K562 (cell line): ENCODE results near the gene GPR78. TPM values are rescaled to one million over a fixed set of nuclear protein-coding genes. Genes with fewer than 3 reads are reported as not detected.

Experiments
- ATAC-seq: fragments of 200-7000 bp; cut with Tn5 transposase; 3 replicates; pipeline ENCODE4 v1.9.1; 2020; ENCODE audit warnings: moderate library complexity
- BruUV-seq: library from RNA; stranded (reverse); fragments of 400-500 nt; replicated peaks from 2 replicates; lab custom pipeline; 2021; lab: Mats Ljungman, UMichigan
- CTCF ChIA-PET: fragments of 300-600 bp; formaldehyde crosslinking; extraction: SDS; loops from one replicate; lab custom pipeline; 2021; ENCODE audit warnings: low intra/inter-chr PET ratio; lab: Yijun Ruan, JAX
- POLR2A ChIA-PET: fragments of 300-600, 350-650 bp; sonication (Branson Sonifier 250); formaldehyde crosslinking; extraction: SDS; loops from one replicate; lab custom pipeline; 2021; ENCODE audit warnings: antibody characterized with exemption, inconsistent platforms; lab: Yijun Ruan, JAX
- DNase-seq, 4 experiments: peaks; one replicate each; pipeline versions ENCODE4 v3.0.0 to v3.0.0-alpha.2; 2011 to 2018; ENCODE audit warnings: low spot score in 3 of 4, mixed read lengths in 3 of 4; ENCODE audit errors: extremely low read depth in 1 of 4
- FAIRE-seq: peaks from 2 replicates; lab custom pipeline; 2011; peaks lifted over from hg19 to GRCh38; lab: Jason Lieb, UNC
- H2AFZ ChIP-seq: 2 replicates; pipeline ENCODE4 v1.6.0; 2011; ENCODE audit warnings: low read depth, low read length, control low read depth, inconsistent platforms
- H3K27ac ChIP-seq: fragments of 200-600 bp; 3 replicates; pipeline ENCODE4 v1.8.0; 2011; ENCODE audit warnings: low read depth, mild to moderate bottlenecking, control low read depth, inconsistent platforms, low read length, moderate library complexity, mixed read lengths; ENCODE audit errors: extremely low read depth
- H3K27me3 ChIP-seq, 2 experiments: fragments of 300-600 bp in 1 of 2; 2 replicates in 1 of 2; 3 replicates in 1 of 2; pipeline versions ENCODE4 v1.6.0 to v1.8.0; 2011; ENCODE audit warnings: inconsistent platforms in 2 of 2, low read length in 2 of 2, mild to moderate bottlenecking in 1 of 2, mixed read lengths in 1 of 2, moderate library complexity in 1 of 2; ENCODE audit not compliant: control insufficient read depth in 2 of 2, insufficient read depth in 2 of 2
- H3K36me3 ChIP-seq: fragments of 300-600 bp; 3 replicates; pipeline ENCODE4 v1.8.0; 2011; ENCODE audit warnings: mild to moderate bottlenecking, low read length, inconsistent platforms; ENCODE audit not compliant: control insufficient read depth, insufficient read depth
- H3K4me1 ChIP-seq, 2 experiments: fragments of 200-600 bp in 1 of 2; replicated peaks in 1 of 2; 2 replicates in 1 of 2; 3 replicates in 1 of 2; pipeline versions ENCODE4 v1.5.1 to v1.8.0; 2011; ENCODE audit warnings: inconsistent platforms in 2 of 2, low read length in 2 of 2, mild to moderate bottlenecking in 1 of 2, mixed read lengths in 1 of 2, moderate library complexity in 1 of 2; ENCODE audit not compliant: control insufficient read depth in 2 of 2, insufficient read depth in 2 of 2
- H3K4me2 ChIP-seq: 2 replicates; pipeline ENCODE4 v1.6.1; 2011; ENCODE audit warnings: low read length, control low read depth, inconsistent platforms, mixed read lengths; ENCODE audit not compliant: insufficient read depth
- H3K4me3 ChIP-seq: fragments of 200-600 bp; sonication (generic), shearing (Covaris generic); 2 replicates; pipeline ENCODE4 v1.5.1; 2016; ENCODE audit warnings: control low read depth, inconsistent platforms
- H3K79me2 ChIP-seq: fragments of 200-600 bp; 3 replicates; pipeline ENCODE4 v1.8.0; 2011; ENCODE audit warnings: low read length, inconsistent platforms; ENCODE audit not compliant: control insufficient read depth, insufficient read depth
- H3K9ac ChIP-seq, 2 experiments: 2 replicates each; pipeline versions ENCODE4 v1.6.0 to v1.6.1; 2011; ENCODE audit warnings: low read depth in 2 of 2, low read length in 2 of 2, control low read depth in 1 of 2, inconsistent platforms in 1 of 2, mild to moderate bottlenecking in 1 of 2, mixed read lengths in 1 of 2; ENCODE audit not compliant: insufficient read depth in 1 of 2
- H3K9me1 ChIP-seq: one replicate; pipeline ENCODE4 v1.6.0; 2011; ENCODE audit warnings: inconsistent platforms, mild to moderate bottlenecking, low read length, moderate library complexity; ENCODE audit not compliant: control insufficient read depth, insufficient read depth
- H3K9me3 ChIP-seq: replicated peaks from 2 replicates; pipeline ENCODE4 v1.5.1; 2011; ENCODE audit warnings: low read depth, low read length, inconsistent platforms; ENCODE audit not compliant: control insufficient read depth, insufficient read depth
- H4K20me1 ChIP-seq: replicated peaks from 2 replicates; pipeline ENCODE4 v1.6.1; 2011; ENCODE audit warnings: low read length, inconsistent platforms, mixed read lengths; ENCODE audit not compliant: control insufficient read depth, insufficient read depth
- BCOR ChIP-seq: fragments of 450-650 bp; IDR thresholded peaks from 2 replicates; pipeline ENCODE4 v1.6.1; 2016
- FOXP1 ChIP-seq: sonication (generic); formaldehyde crosslinking; IDR thresholded peaks from 2 replicates; pipeline ENCODE4 v1.8.0; 2022; ENCODE audit warnings: mild to moderate bottlenecking, missing genetic modification reagents
- KDM1A ChIP-seq, 2 experiments: fragments of 450-650 bp; IDR thresholded peaks; 2 replicates each; pipeline ENCODE4 v1.6.1; 2016; ENCODE audit warnings: mild to moderate bottlenecking in 2 of 2
- PTBP1 ChIP-seq: fragments of 200-400 bp; formaldehyde crosslinking; IDR thresholded peaks from 2 replicates; pipeline ENCODE4 v1.6.1; 2017; ENCODE audit warnings: low read depth, low read length
- RBM25 ChIP-seq: fragments of 200-400 bp; formaldehyde crosslinking; IDR thresholded peaks from 2 replicates; pipeline ENCODE4 v1.6.1; 2018; ENCODE audit warnings: low read length, low read depth, moderate library complexity; ENCODE audit not compliant: severe bottlenecking
- RCOR1 ChIP-seq, 2 experiments: IDR thresholded peaks; 2 replicates each; pipeline ENCODE4 v1.6.1; 2012; ENCODE audit warnings: low read depth in 2 of 2, low read length in 2 of 2, borderline replicate concordance in 1 of 2, improper control_type of control experiment in 1 of 2
- ZNF239 ChIP-seq: fragments of 250-450 bp; sonication (Bioruptor Pico); IDR thresholded peaks from 2 replicates; pipeline ENCODE4 v1.4.0; 2020; ENCODE audit warnings: mild to moderate bottlenecking
- WGBS: fragments of 100-300 bp; shearing (Covaris generic); methylation state at CpG from one replicate; pipeline ENCODE4 v1.1.6; 2016; ENCODE audit warnings: low coverage, mixed read lengths; ENCODE audit not compliant: insufficient coverage; ENCODE audit errors: missing lambda C conversion rate; 5-methylcytosine and 5-hydroxymethylcytosine counted together
- in situ Hi-C: fragments of 300-500 bp; cut with MboI; formaldehyde crosslinking; loops from 4 replicates; pipeline ENCODE4 v1.15.0; 2018; ENCODE audit warnings: inconsistent platforms, mixed read lengths
- intact Hi-C: fragments of 100-400 bp; cut with micrococcal nuclease; formaldehyde crosslinking; loops from 2 replicates; pipeline ENCODE4 v1.14.2; 2022
- polyA plus RNA-seq, 8 experiments: library from polyadenylated mRNA; depleted of rRNA in 4 of 8; stranded (reverse) in 5 of 8; unstranded in 3 of 8; fragments of >200 nt; fragmentation: Nextera tagmentation in 2 of 8; fragmentation: Illumina TruSeq in 1 of 8; extraction: Ambion mirVana in 2 of 8; extraction: Trizol in 1 of 8; gene quantifications; 2 replicates each; pipeline versions ENCODE4 v1.2.1 to v1.2.3, GENCODE V29; 2011 to 2014; ENCODE audit warnings: inconsistent platforms in 1 of 8, missing spikeins in 1 of 8
- total RNA-seq, 7 experiments: library from RNA; depleted of rRNA in 6 of 7; stranded (reverse); fragments of >200 nt in 6 of 7; fragmentation: Illumina TruSeq in 2 of 7; extraction: Trizol in 2 of 7; gene quantifications; 2 replicates each; pipeline versions ENCODE4 v1.2.1 to v1.2.3, GENCODE V29; 2011 to 2021; ENCODE audit warnings: low replicate concordance in 1 of 7

Gene GPR78
- total and polyA plus RNA-seq, 9 of the 15 experiments (the other 6 are each of a cell fraction or from before 2014, with no cell fraction given) = 0.04 to 0.13 (median 0.07) TPM; not detected in 4

- peaks cover 0 to 27% of the 10 kb centered on the region in 2 experiments; a peak in 3 of 5 replicates for H3K27me3 ChIP-seq
- no peak overlapping the region for H3K4me2 ChIP-seq
- ATAC-seq (no peak), DNase-seq (no peak), FAIRE-seq (no peak)
- H3K9me3 ChIP-seq = no peaks in the 10 kb centered on the region
- H3K79me2 ChIP-seq = no peaks in the 10 kb centered on the region
- in situ Hi-C loops (loop anchor here (5.0 kb wide), 1 partner anchor 80 kb away; no protein-coding TSS in a partner anchor), intact Hi-C loops (no loop called here)
- no peaks in the 10 kb centered on the region; the same call in 1 of the 2 replicates for H4K20me1 ChIP-seq
- ChIA-PET POLR2A (interaction anchor here (0.6 kb wide), 1 partner anchor 10 kb away, joined by 3 read pairs; no protein-coding TSS in a partner anchor), CTCF (no interaction called here)
- 0 out of 4 replicates have a peak, but pooled peaks of 1 of the 2 experiments have one; percentile 19 for TF ChIP-seq KDM1A (IDR thresholded peaks at IDR 0.05)
- peak in 1 of 2 experiments; percentile 40; a peak in 1 of 4 replicates for TF ChIP-seq RCOR1 (IDR thresholded peaks at IDR 0.05; ENCODE audit: borderline replicate concordance in 1 of 2, low read depth in 2 of 2, low read length in 2 of 2)
- TF ChIP-seq FOXP1 = no peak
- 0 out of 2 replicates have a peak, but pooled peaks have one; percentile 38 for TF ChIP-seq PTBP1
- peak; percentile 77 for TF ChIP-seq RBM25
- TF ChIP-seq BCOR = 0 out of 2 replicates have a peak, but pooled peaks have one; percentile 37
- no peak for TF ChIP-seq ZNF239
- H3K36me3 ChIP-seq = no peaks in the 10 kb centered on the region
- no peak overlapping the region for H3K4me3 ChIP-seq
- no peaks in the 10 kb centered on the region for H3K9me1 ChIP-seq
- H3K4me1 ChIP-seq = peaks cover 0 to 6% of the 10 kb centered on the region in 2 experiments; a peak in 1 of 5 replicates
- BruUV-seq = no TSS peak
- 22% methylated on average over 20 of the region's 21 CpGs for WGBS
- no peak overlapping the region for H3K27ac ChIP-seq
- peak overlapping the region in 1 of 2 experiments; percentile 17; a peak in 1 of 4 replicates for H3K9ac ChIP-seq
- no peak overlapping the region for H2AFZ ChIP-seq
Observed at GRCh38 chr4:8557151-8558076, 22.8 kb upstream of the GPR78 start.
